GM21786 (cell line): ENCODE measurements around the gene RPTOR.

Source experiments
- ATAC-seq: cut with Tn5 transposase; IDR thresholded peaks from one replicate; pipeline ENCODE4 v1.9.1; 2021; ENCODE audit not compliant: unreplicated experiment

Gene RPTOR

GRCh38 chr17:80938556-80938955 is 393.9 kb downstream of the RPTOR start:
- no peak for ATAC-seq

GRCh38 chr17:80939151-80940145 is 394.8 kb downstream of the RPTOR start:
- ATAC-seq, result no peak

GRCh38 chr17:80940171-80941123 is 395.8 kb downstream of the RPTOR start:
- no peak for ATAC-seq

- no peak for ATAC-seq
Measured at GRCh38 chr17:80941171-80941570, 396.5 kb downstream of the RPTOR start.

- ATAC-seq, result no peak
Measured at GRCh38 chr17:80941743-80942422, 397.2 kb downstream of the RPTOR start.

- no peak for ATAC-seq
Measured at GRCh38 chr17:80942423-80943345, 398.0 kb downstream of the RPTOR start.

GRCh38 chr17:80943346-80944145 is 398.9 kb downstream of the RPTOR start:
- ATAC-seq, result no peak

GRCh38 chr17:80944326-80944725 is 399.7 kb downstream of the RPTOR start:
- no peak for ATAC-seq

GRCh38 chr17:80945736-80946135 is 401.1 kb downstream of the RPTOR start:
- no peak for ATAC-seq

GRCh38 chr17:80946449-80946848 is 401.8 kb downstream of the RPTOR start:
- ATAC-seq, result no peak

GRCh38 chr17:80947200-80947940 is 402.7 kb downstream of the RPTOR start:
- ATAC-seq, result no peak

GRCh38 chr17:80948019-80948975 is 403.7 kb downstream of the RPTOR start:
- ATAC-seq, result no peak

- no peak for ATAC-seq
Measured at GRCh38 chr17:80948976-80949450, 404.4 kb downstream of the RPTOR start.

- ATAC-seq, result no peak
Measured at GRCh38 chr17:80949451-80950421, 405.1 kb downstream of the RPTOR start.

- ATAC-seq, result no peak
Measured at GRCh38 chr17:80950466-80951120, 406.0 kb downstream of the RPTOR start.
